Esophagus muscularis mucosa (tissue), 4 donors: Measurements from ENCODE around the gene NPAS3.

Source experiments
- CTCF ChIP-seq, 3 experiments: fragments of 200-600 bp in 2 of 3; fragments of 450-650 bp in 1 of 3; sonication (generic) in 2 of 3; IDR thresholded peaks; one replicate each; pipeline ENCODE4 v1.5.1; 2017 to 2019; ENCODE audit warnings: antibody characterized with exemption in 3 of 3, mild to moderate bottlenecking in 2 of 3, moderate library complexity in 1 of 3
- EP300 ChIP-seq: sonication (generic); formaldehyde crosslinking; IDR thresholded peaks from one replicate; pipeline ENCODE4 v1.6.1; 2017; ENCODE audit warnings: antibody characterized with exemption
- POLR2A ChIP-seq: fragments of 450-650 bp; IDR thresholded peaks from one replicate; pipeline ENCODE4 v1.6.1; 2017; ENCODE audit warnings: antibody characterized with exemption, moderate library complexity, mild to moderate bottlenecking, low read depth

- TF ChIP-seq POLR2A (no peak), CTCF (IDR thresholded peaks at IDR 0.05) (no peak), EP300 (no peak)
These were observed 260.0 kb downstream of the NPAS3 start for GRCh38 chr14:33198684-33199083.
